NOMO-1 (cell line): ENCODE measurements around the gene CPA4.

Source experiments
- DNase-seq, 2 experiments: peaks; one replicate each; lab custom pipeline; 2025; ENCODE audit not compliant: unreplicated experiment in 2 of 2; lab: John Stamatoyannopoulos, UW

CPA4 gene

DNA sequence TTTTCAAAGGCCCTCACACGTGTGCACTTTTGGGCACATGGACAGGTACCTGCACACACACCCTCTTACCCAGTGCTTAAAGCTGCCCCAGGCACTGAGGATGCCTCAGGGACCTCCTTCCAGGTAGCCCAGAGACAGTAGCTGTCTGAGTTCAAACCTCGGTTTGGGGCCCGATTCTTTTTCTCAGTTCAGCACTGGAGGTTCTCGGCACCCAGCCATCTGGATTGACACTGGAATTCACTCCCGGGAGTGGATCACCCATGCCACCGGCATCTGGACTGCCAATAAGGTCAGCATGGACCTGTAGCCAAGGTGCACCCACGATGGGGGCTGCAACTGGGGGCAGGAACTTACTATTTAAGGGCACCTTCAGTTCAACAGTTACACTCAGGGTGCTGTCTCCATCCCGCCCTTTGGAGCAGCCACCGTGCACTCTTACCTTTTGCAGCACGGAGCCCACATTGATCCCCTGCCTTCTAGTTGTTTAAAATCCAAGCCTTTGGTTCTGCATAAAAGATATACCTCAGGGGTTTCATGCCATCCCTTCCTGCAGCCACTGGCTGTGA is 69.4 kb downstream of the CPA4 start:
- DNase-seq = no peak

DNA sequence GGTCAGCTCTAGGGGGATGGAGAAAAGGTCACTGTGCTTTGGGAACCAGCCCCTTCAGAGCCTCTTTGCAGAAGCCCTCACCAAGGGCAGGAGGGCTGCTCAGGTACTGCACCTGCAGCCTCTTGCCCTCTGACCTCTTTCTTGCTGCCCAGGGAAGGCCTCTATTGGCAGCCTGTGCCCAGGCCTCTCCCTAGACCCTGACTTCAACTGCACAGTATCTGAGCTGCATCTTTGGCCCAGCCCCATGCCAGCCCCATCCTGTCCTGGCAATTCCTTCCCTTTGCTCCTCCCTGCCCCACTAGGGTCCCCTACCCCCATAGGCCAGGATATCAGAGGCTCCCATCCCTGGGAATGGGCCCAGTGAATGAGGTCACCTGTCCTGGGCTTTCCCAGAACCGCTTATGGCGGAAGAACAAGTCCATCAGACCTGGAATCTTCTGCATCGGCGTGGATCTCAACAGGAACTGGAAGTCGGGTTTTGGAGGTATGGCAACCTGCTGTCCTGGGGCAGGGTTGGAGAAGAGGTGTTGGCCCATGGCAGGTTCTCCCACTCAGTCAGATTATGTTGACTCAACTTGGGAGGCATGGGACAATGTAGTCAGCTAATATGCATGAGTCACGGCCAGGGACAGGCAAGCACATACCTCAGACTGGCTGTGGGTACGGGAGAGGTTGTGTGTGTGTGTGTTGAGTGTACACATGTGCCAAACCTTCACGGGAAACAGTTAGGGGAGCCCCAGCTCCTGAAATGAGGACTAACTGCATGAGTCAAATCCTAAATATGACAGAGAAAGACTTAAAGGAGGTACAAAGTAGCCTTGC is 70.3 kb downstream of the CPA4 start:
- DNase-seq = no peak

DNA sequence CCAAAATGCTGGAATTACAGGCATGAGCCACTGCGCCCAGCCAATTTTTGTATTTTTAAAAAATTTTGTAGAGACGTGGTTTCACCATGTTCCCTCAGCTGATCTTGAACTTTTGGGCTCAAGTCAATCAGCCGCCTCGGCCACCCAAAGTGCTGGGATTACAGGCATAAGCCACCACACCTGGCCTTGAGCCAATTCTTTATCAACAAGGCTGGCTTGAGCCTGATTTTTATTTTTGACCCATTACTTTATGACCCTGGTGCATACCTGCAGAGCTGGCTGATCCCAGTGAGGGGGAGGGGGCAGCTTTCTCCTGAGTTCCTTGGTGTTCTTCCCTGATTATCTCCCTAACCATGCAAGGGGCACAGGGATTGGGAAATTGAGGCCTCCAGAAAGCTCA is 71.5 kb downstream of the CPA4 start:
- no peak for DNase-seq

DNA sequence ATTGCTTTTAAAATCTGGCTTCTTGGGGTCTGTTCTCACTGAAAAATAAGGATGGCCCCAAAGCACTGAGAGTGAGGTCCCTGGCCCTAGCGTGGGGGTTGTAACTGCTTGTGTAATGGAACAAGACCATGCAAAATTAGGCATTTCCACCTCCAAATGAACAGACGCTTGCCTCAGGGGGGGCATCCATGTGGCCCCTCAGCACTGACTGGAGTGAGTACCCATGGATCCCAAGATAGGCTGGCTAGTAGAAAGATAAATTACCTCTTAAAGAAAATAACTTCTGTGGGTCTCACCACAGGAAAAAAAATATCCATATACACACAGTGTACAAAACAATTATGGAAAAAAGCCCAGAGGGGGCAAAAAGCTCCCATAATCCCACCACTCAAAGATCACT is 72.1 kb downstream of the CPA4 start:
- DNase-seq = no peak

DNA sequence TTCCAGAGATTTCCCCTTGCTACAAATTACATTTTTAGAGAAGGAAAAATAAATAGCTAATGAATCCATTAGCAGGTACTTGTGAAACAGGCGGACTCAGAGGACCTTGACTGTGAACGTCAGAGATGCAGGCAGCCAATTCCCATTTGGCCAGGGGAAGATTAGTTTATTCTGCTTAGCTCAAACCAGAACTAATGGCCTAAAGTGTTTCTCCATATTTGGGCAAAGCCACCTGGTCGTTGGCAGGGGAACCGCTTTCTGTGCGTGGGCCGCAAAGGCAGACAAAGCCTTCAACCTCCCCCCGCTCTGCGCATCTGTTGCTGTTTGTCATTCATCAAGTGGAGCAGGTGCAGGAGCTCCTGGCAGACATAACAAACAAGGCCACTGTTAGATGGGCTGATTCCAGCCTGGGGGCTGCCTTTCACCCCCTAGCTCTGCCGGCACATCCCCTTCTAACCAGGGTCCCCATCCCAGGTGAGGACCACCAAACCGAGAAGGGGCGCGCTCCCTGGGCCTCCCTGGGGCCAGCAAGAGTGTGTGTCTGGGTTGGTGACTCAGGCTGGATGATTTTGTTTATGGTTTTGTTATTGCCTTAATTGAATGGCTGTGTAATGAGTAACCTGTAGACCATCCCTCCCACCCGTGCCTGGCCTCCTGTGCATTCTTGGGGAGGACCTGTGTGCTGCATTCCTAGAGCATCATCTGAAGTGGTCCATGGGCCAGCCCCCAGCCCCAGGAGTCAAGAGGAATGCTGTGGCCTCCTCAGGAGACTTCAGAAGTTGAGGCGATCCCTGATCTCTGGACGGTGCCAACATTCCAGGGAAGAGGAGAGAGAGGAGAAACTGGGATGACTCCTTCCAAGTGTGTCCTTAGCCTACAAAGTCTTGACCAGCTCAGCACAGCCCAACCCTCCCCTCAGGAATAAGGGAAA is 72.8 kb downstream of the CPA4 start:
- DNase-seq = no peak

DNA sequence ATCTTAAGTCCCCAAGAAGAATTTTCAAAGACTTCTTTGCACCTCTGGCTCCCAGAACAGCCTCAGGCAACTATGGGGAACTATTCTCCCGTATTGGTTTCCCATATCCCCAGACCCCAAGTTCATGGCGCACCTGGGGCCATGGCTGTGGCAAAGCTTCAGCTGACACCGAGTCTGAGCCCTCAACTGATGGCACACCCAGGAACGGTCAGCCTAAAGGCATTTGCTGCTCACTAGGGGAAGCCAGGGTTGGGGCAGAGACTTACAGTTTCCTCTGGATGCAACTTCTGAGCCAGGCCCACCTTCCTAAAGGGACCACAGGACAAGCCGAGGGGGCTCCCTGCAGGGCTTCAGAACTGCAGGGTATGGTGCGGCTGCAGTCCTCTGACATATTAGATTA is 73.6 kb downstream of the CPA4 start:
- DNase-seq = no peak

DNA sequence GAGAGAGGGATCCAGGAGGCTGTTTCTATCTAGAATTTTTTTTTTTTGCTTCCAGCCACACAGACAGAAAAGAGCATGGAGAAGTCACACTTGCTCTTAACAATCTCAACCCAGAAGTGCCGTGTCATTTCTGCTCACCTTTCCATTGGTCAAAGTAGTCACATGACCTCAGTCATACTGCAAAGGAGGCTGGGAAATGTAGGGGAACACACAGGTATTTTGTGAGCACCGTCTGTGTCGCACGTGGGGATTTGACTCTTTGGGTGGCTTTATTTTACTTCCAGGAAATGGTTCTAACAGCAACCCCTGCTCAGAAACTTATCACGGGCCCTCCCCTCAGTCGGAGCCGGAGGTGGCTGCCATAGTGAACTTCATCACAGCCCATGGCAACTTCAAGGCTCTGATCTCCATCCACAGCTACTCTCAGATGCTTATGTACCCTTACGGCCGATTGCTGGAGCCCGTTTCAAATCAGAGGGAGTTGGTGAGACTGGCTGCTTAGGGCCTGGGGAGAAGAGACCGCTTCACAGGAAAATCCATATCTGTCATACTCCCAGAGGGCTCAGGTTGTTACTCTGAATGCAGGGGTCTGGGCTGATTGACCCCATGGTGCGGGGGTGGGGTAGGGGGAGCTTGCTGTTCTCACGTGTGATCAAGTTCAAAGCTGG is 74.3 kb downstream of the CPA4 start:
- no peak for DNase-seq

DNA sequence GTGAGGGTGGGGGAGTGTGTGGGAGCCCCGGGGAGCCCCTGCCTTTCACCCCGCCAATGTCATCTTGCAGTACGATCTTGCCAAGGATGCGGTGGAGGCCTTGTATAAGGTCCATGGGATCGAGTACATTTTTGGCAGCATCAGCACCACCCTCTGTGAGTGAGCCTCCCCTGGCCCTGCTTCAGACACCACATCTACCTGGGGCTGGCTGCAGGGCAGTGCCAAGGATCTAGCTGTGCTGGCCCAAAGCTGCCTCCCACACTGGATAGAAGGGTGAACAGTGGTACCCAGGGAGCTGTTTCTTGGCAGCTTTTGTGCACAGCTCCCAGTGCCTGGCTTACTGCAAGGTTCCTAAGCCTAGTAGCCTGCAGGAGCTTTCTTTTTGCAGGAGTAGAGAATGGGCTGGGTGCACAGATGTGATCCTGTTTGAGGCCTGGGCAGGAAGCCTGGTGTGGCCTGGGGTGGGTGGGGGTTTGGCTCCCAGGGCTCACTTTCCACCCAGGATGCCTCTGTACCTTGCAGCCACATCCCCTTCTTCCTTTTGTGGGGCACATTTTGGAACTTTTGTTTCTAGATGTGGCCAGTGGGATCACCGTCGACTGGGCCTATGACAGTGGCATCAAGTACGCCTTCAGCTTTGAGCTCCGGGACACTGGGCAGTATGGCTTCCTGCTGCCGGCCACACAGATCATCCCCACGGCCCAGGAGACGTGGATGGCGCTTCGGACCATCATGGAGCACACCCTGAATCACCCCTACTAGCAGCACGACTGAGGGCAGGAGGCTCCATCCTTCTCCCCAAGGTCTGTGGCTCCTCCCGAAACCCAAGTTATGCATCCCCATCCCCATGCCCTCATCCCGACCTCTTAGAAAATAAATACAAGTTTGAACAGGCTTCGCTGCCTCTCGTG is 75.1 kb downstream of the CPA4 start:
- DNase-seq = no peak

DNA sequence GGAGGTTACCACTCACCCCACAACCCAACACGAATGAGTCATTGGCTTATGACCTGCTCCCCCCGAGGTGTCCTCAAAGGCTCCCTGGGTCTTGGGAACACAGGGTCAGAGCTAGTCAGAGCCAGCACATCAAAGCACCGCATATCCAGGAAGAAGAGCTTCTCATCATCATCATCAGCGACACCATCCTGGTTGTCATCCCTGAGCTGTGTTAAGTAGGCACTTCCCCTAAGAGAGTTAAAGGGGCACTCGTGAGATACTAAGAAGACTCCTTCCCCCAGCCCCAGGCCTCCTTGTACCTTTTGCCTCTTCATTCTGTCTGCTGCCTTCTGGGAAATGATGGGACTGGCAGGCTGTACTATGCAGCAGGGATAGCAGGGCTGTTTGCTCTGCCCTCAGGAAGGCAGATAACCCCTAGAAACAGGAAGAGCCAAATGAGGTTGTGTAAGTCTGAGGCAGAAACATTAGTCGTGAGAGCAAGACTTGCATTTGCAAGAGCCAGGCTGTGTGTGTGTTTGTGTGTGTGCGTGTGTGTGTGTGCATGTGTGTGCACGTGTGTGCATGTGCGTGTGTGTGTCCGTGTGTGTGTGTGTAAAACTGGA is 76.2 kb downstream of the CPA4 start:
- peak; percentile 26 to 54 for DNase-seq

DNA sequence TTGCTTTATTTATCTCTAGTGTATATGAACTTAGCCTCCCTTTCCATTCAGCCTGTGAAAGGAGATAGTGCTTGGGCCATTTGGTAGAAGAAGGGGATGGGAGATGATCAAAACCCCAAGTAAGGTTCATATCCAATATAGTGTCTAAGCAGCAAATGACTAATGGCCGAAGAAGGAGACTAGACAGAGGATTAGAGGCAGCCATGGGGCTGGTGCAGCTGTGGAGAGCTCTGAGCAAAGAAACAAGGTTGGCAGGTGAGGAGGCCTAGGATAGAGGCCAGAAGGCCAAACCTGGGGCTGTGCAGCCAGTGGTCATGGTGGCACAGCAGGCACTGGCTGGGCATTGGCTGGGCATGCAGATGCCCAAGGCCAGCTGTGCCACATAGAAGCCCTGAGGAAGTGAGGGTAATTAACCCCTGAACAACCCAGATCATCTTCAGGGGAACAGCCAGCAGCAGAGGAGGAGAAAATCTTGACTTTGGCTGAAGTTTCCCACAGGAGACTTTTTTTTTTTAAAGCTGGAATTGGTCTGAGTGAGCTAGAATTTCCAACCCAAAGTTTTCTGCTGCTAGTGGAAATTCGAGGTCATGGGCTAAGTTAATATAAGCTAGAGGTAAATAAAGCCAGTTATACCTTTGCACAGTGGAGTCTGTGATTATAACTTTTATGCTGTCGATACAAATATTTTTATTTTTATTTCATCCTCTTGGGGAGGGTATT is 77.0 kb downstream of the CPA4 start:
- DNase-seq = no peak

DNA sequence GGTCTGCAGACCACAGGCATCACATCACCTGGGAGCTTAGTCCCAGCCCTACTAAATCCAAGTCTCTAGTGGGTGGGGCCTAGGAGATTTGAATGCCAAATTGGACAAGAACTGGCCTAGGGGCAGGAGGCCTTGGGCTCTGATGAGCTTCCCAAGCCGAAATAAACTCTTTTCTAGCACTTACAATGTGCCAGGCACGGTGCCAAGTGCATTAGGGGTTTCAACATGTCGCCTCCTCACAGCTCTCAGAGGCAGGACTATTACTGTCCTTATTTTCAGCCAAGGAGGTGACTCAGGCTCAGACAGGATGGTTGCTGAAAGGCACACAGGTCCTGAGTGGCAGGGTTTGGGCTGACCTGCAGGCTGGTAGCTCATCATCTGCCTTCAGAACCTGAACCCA is 78.1 kb downstream of the CPA4 start:
- DNase-seq = no peak

DNA sequence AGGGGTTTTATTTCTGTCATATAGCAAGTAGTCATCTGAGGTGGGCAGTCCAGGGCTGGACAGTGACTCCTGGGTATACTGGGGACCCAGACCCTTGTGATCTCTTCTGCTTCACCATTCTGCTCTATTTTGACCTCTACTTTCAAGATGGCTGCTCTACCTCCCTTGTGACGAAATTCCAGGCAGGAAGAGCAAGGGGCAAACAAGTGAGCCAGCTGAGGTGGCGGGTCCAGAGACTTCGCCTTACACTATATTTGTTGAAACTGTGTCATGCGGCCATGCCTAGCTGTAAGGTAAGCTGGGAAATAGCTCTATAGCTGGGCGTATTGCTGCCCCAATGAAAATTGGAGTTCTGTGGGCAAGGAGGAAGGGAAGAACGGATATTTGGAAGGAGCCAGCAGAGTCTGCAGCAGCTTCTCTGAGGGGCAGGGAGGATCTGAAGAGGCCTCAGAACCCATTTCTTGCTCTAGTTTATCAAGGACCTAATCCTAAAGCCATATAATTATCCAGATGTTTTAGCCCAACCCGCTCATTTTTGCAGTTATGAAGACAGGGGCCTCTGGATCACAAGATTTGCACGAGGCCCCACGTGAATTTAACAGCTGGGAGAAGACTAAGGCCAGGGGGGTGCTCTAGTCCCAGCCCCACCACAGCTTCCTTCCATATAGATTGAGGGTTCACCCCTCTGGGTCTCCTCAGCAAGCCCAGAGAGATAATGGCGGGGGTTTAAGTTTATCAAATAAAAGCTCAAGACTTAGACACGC is 79.6 kb downstream of the CPA4 start:
- no peak for DNase-seq
